Measurements from ENCODE around the gene CHRDL1.
"Not testable (repeated sequence)": the region's sequence is repeated elsewhere in the genome, so short reads cannot be mapped to it uniquely, and the experiment has no call there.

Gene CHRDL1

DNA sequence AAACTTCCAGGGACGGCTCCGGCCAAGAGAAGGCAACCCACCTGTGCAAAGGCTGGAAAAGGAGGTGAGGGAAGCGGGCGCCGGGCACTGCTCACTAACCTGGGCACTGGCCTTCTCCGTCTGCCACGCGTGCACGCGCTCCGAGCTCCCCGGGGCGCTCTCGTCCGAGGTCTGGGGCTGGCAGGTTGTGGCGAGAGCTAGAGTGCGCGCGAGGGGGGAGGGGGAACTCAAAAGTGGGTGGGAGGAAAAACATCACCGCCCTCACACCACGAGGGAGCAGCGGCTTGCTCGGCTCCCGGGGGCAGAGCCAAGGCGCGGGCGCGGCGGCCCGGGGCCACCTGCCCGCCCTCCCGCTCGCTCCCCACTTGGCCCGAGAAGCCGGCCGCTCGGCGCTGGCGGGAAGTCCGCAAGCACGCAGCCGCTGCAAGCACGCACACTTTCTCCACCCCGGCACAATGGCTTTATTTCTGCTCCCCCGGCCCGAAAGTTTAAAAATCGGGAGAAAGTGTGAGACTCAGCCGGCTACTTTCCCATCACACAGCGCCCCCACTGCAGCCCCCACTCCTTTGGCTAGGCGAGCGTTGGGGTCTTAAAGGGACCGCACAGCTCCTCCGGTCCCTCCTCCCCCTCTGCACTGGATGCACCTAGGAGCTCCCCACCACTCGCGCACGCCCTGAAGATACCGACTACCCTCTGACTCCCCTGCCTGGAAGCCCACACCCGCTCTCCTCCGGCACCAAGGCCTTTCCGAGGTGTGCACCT lies at the start of gene CHRDL1:
Gene CHRDL1, minus strand, starts transcription at position 173 of the 762 bp plus-strand sequence. CDS start 3,636 bp downstream, outside the sequence.
- DNase-seq, result no peak
- Histone ChIP-seq H3K4me3 (ENCODE audit: low read depth, low read length) (peak within 1 kb of the TSS; percentile 38), H3K27ac (no peak within 1 kb of the TSS), H3K27me3 (replicated peaks) (peaks cover 4% of the 10 kb centered on the region), H3K36me3 (replicated peaks) (no peaks in the 10 kb centered on the region)
- in situ Hi-C loops (cut with HindIII; ENCODE audit: low pct_ligation_motif_present, low sequenced_read_pairs), result no loop called here
- no peak for TF ChIP-seq CTCF (IDR thresholded peaks at IDR 0.05; ENCODE audit: low read depth, low read length, missing control alignments)

DNA sequence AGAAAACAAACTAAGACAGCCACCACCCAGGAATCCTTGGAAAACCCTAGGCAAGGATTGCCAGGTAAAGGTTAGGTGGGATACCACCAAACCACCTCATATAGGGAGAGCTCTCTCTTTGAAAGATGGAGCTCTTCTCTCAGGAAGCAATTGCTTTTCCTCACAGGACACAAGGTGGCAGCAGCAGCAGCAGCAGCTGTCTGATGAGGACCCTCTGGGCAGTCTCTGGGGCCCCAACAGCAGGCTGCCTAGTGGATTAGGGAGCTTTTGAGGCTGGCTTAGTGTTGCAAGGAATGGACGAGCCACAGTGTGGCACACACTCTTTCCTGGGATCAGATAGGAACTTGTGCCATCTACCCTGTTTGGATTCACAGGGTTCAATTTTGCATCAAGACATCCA lies 41.4 kb upstream of the CHRDL1 start:
- TF ChIP-seq CTCF (IDR thresholded peaks at IDR 0.05; ENCODE audit: low read depth, low read length, missing control alignments), result peak; percentile 55
- Histone ChIP-seq H3K36me3 (replicated peaks) (no peaks in the 10 kb centered on the region), H3K27me3 (replicated peaks) (no peaks in the 10 kb centered on the region), H3K27ac (no peak overlapping the region), H3K4me3 (ENCODE audit: low read depth, low read length) (no peak overlapping the region)
- DNase-seq, result no peak
- in situ Hi-C loops (cut with HindIII; ENCODE audit: low pct_ligation_motif_present, low sequenced_read_pairs), result no loop called here

DNA sequence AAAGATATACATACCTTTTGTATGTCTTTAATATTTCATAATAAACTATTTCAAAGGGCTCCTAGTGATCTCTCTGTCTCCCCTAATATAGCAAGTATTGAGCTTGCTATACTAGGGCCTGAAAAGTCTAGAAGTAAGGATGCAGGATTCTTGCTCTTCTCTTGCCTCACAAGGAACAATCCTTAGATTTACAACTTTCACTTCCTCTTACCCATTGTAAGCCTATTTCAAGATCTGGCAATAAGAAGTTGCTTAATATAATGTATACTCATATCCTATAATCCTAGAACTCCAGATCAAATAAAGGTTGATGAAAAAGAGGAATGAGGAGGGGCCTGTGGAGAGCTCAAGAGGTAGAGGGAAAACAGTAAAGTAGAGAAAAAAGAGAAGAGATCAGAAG lies 40.8 kb upstream of the CHRDL1 start:
- no peak overlapping the region for H3K27ac ChIP-seq
- in situ Hi-C loops (cut with HindIII; ENCODE audit: low pct_ligation_motif_present, low sequenced_read_pairs), result no loop called here
- H3K36me3 ChIP-seq (replicated peaks), result no peaks in the 10 kb centered on the region
- no peak overlapping the region for H3K4me3 ChIP-seq (ENCODE audit: low read depth, low read length)
- DNase-seq, result no peak
- no peak for TF ChIP-seq CTCF (IDR thresholded peaks at IDR 0.05; ENCODE audit: low read depth, low read length, missing control alignments)
- H3K27me3 ChIP-seq (replicated peaks), result no peaks in the 10 kb centered on the region

- no peak overlapping the region for H3K4me3 ChIP-seq (ENCODE audit: low read depth, low read length)
- no peak for DNase-seq
- in situ Hi-C loops (cut with HindIII; ENCODE audit: low pct_ligation_motif_present, low sequenced_read_pairs), result no loop called here
- no peak overlapping the region for H3K27ac ChIP-seq
- H3K36me3 ChIP-seq (replicated peaks), result no peaks in the 10 kb centered on the region
- H3K27me3 ChIP-seq (replicated peaks), result no peaks in the 10 kb centered on the region
- TF ChIP-seq CTCF (IDR thresholded peaks at IDR 0.05; ENCODE audit: low read depth, low read length, missing control alignments), result no peak
These were observed 40.4 kb upstream of the CHRDL1 start for GRCh38 chrX:110836001-110836400.

DNA sequence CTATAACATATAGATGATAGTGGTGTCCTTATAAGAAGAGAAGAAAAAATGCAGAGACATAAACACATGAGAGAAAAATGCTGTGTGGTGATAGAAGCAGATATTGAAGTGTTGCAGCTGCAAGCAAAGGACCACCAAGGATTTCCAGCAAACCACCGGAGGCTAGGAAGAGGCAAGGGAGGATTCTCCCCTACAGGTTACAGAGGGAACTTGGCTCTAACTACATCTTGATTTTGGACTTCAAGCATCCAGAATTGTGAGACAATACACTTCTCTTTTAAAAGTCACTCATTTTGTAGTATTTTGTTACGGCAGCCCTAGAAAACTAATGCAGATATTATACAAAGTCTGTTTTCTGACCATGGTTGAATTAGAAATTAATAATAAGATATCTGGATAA lies 30.4 kb upstream of the CHRDL1 start:
- no peaks in the 10 kb centered on the region for H3K27me3 ChIP-seq (replicated peaks)
- no peak for DNase-seq

GRCh38 chrX:110816543-110816942 lies 20.9 kb upstream of the CHRDL1 start:
- H3K27me3 ChIP-seq (replicated peaks); DNase-seq; H3K4me3 ChIP-seq (ENCODE audit: low read depth, low read length); H3K27ac ChIP-seq; in situ Hi-C loops (cut with HindIII; ENCODE audit: low pct_ligation_motif_present, low sequenced_read_pairs); H3K36me3 ChIP-seq (replicated peaks): not testable (repeated sequence)

More for the DNA sequence above, 30.4 kb upstream of the CHRDL1 start:
- in situ Hi-C loops (cut with HindIII; ENCODE audit: low pct_ligation_motif_present, low sequenced_read_pairs), result no loop called here
- no peak for TF ChIP-seq CTCF (IDR thresholded peaks at IDR 0.05; ENCODE audit: low read depth, low read length, missing control alignments)
- H3K36me3 ChIP-seq (replicated peaks), result no peaks in the 10 kb centered on the region
- H3K4me3 ChIP-seq (ENCODE audit: low read depth, low read length), result no peak overlapping the region
- no peak overlapping the region for H3K27ac ChIP-seq

Measured in brain microvascular endothelial cell (primary cell).